Fibroblast of pulmonary artery (primary cell): ENCODE results near the gene SPANXD.
"Not testable (repeated sequence)": the region's sequence is repeated elsewhere in the genome, so short reads cannot be mapped to it uniquely, and the experiment has no call there.

Experiments
- DNase-seq: peaks from one replicate; pipeline ENCODE4 v3.0.0-alpha.2; 2010; ENCODE audit warnings: low read depth
- H3K4me3 ChIP-seq: replicated peaks from 2 replicates; pipeline ENCODE4 v1.5.1; 2011; ENCODE audit warnings: low read depth, mild to moderate bottlenecking, control low read depth, low read length, moderate library complexity
- TF ChIP-seq, protein P1 (sequence below): IDR thresholded peaks from 2 replicates; pipeline ENCODE4 v1.5.1; 2011; ENCODE audit warnings: mild to moderate bottlenecking, control low read depth, low read length, inconsistent platforms; ENCODE audit errors: missing control alignments

Gene SPANXD, protein sequence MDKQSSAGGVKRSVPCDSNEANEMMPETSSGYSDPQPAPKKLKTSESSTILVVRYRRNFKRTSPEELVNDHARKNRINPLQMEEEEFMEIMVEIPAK

DNA sequence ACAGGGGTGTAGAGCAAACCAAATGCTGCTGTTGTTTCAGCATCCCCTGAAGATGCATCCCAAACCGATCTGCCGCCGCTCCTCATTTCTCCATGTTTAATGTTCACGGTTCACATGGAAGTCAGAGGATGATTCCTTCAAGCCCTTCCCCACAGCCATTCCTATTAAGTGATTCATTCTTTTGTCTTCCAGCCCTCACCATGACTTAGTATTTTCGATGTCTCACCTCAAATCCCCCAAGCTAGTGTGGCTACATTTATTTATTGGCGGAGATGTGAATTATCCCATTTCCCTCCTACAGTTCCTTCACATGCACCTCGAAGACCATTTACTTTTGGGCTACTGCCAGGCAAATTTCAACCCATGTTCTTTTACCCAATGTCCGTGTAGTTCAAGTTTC, at the start of gene SPANXD:
SPANXD (minus strand) TSS at position 101 of the 400 bp plus-strand sequence. CDS start 334 bp downstream, outside the sequence.
- DNase-seq, H3K4me3 ChIP-seq: not testable (repeated sequence)

DNA sequence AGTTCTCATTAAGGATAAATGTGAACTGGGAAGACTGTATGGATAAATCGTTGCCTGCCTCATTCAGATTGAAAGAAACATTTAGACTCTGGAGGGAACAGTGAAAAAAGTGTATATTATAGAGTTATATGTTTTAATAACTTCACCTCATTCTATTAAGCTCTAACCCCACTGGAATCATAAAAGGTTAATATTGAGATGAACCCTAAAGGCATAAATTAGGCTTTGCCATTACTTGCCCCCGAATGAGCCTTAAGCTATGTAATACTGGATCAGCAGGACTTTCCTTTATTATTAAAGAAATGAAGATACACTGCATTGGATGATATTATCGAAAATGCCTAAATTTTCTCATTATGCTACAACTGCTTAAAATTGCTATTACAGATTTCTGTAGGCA, 44.1 kb upstream of the SPANXD start:
- TF ChIP-seq, protein P1, sequence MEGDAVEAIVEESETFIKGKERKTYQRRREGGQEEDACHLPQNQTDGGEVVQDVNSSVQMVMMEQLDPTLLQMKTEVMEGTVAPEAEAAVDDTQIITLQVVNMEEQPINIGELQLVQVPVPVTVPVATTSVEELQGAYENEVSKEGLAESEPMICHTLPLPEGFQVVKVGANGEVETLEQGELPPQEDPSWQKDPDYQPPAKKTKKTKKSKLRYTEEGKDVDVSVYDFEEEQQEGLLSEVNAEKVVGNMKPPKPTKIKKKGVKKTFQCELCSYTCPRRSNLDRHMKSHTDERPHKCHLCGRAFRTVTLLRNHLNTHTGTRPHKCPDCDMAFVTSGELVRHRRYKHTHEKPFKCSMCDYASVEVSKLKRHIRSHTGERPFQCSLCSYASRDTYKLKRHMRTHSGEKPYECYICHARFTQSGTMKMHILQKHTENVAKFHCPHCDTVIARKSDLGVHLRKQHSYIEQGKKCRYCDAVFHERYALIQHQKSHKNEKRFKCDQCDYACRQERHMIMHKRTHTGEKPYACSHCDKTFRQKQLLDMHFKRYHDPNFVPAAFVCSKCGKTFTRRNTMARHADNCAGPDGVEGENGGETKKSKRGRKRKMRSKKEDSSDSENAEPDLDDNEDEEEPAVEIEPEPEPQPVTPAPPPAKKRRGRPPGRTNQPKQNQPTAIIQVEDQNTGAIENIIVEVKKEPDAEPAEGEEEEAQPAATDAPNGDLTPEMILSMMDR: no peak

DNA sequence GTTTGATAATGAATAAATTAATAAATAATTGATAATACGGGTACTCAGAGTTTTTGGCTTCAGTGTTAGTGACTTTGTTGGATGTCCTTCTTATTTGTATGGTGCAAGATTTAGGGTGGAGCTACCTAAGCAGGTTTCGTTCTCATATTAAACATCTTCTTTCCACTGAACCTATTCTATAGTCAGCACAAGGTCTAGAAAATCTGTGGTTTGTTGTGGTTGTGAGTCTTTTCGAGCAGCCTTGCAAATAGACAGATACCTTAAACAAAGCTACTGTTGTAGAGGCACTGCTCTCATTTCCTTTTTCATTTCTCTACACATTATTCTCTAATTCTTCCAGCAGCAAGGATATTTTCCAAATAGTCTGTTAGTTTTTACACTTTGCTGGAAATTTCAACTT, 38.1 kb upstream of the SPANXD start:
- H3K4me3 ChIP-seq: no peak overlapping the region
- DNase-seq: no peak
- TF ChIP-seq, protein P1: no peak

More for the DNA sequence above, 44.1 kb upstream of the SPANXD start:
- no peak for DNase-seq
- H3K4me3 ChIP-seq: no peak overlapping the region

DNA sequence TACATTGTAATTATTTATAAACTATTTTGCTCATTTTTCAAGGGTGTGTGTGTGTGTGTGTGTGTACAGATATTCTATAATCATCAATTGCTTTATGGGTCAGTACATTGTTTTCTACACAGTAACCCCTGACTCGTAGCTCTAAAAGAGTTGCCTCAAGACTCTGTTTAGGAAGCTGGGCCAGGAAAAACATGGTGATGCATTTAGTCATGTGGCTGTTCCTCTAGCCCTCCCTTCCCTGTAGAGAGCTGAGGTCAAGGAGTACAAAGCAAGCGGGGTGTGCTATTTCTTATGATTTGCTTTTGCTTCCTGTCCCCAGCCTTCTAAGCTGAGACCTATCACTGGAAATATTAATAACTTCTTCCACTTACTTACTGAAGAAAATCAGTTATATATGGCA, 34.8 kb upstream of the SPANXD start:
- H3K4me3 ChIP-seq: no peak overlapping the region
- DNase-seq: peak; percentile 28
- TF ChIP-seq, protein P1: no peak

DNA sequence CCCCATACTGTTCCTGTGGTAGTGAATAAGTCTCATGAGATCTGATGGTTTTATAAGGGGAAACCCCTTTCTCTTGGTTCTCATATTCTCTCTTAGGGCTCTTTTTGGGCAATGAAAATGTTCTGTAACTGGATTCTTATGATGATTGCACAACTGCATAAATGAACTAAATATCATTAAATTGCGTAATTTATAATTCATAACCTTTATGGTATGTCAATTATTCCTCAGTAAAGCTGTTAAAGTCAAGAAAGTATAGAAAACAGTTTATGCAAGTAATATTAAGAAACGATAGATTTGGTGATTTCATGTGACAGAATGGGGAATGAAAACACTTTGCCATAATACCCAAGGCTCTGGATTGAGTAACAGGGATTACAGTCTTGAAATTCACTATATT, 33.5 kb upstream of the SPANXD start:
- DNase-seq: peak; percentile 16
- H3K4me3 ChIP-seq: no peak overlapping the region

DNA sequence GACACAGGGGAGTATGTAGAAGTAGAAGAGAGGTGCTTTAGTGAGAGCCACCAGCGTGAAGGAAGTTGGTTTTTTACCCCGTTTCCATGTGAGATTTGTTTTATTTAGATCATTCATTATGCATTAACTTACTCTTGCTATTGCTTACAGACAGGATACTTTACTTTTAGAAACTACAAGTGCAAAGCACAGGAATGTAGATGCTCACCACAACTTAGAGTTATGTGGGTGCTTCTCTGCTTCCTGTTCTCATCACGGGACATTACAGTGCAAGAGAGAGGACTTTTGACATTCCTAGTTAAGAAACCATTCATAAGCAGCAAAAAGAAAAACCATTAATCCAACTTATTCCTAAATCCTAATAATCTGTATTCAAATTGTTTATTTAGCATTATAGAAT, 25.6 kb upstream of the SPANXD start:
- no peak overlapping the region for H3K4me3 ChIP-seq
- TF ChIP-seq, protein P1: no peak
- no peak for DNase-seq

More for the DNA sequence above, 33.5 kb upstream of the SPANXD start:
- TF ChIP-seq, protein P1: no peak

DNA sequence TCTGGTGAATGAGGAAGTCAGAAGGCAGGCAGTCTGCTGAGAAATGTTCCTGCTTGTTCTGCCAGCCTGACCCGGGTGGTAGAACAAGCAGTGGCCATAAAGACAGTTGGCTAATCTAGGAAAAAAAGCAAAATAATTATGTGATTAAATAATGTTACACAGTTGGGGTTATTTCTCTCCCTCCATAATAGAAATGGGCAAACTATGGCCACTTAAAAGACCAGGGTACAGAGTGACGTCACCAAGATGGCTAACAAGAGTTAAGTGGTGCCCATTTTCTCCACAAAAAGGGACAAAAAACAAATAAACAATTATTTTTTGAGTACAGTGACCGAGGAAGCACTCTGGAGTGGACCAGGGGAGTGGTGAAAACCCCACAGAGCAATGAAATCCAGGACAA, 16.1 kb upstream of the SPANXD start:
- DNase-seq: no peak
- no peak overlapping the region for H3K4me3 ChIP-seq
- TF ChIP-seq, protein P1: no peak
